Pons (tissue), 1 donor: ENCODE results near the gene RAB30.

Experiments
- DNase-seq: peaks from one replicate; pipeline ENCODE4 v3.0.0-alpha.2; 2016; ENCODE audit warnings: low spot score

The RAB30 gene

GRCh38 chr11:83070731-83071566 is 748 bp downstream of the RAB30 start:
- DNase-seq = peak; percentile 71

GRCh38 chr11:83070044-83070701 is 1.5 kb downstream of the RAB30 start:
- DNase-seq = peak; percentile 37

- DNase-seq = no peak
These were observed 2.2 kb downstream of the RAB30 start for GRCh38 chr11:83069441-83070043.

GRCh38 chr11:83068568-83068967 is 3.1 kb downstream of the RAB30 start:
- no peak for DNase-seq

- no peak for DNase-seq
These were observed 7.7 kb downstream of the RAB30 start for GRCh38 chr11:83064011-83064410.

GRCh38 chr11:83063073-83063754 is 8.5 kb downstream of the RAB30 start:
- DNase-seq = no peak

GRCh38 chr11:83061883-83062282 is 9.8 kb downstream of the RAB30 start:
- DNase-seq = no peak

GRCh38 chr11:83060965-83061364 is 10.7 kb downstream of the RAB30 start:
- no peak for DNase-seq

- no peak for DNase-seq
These were observed 14.0 kb downstream of the RAB30 start for GRCh38 chr11:83057721-83058120.

GRCh38 chr11:83056611-83057010 is 15.1 kb downstream of the RAB30 start:
- no peak for DNase-seq

- no peak for DNase-seq
These were observed 15.5 kb downstream of the RAB30 start for GRCh38 chr11:83056204-83056603.

GRCh38 chr11:83054904-83055380 is 16.8 kb downstream of the RAB30 start:
- no peak for DNase-seq

GRCh38 chr11:83054001-83054400 is 17.7 kb downstream of the RAB30 start:
- no peak for DNase-seq

- peak; percentile 65 for DNase-seq
These were observed 19.7 kb downstream of the RAB30 start for GRCh38 chr11:83051760-83052671.

- DNase-seq = no peak
These were observed 24.0 kb downstream of the RAB30 start for GRCh38 chr11:83047515-83048225.

- DNase-seq = no peak
These were observed 25.0 kb downstream of the RAB30 start for GRCh38 chr11:83046621-83047172.

GRCh38 chr11:83044958-83045712 is 26.6 kb downstream of the RAB30 start:
- no peak for DNase-seq

- DNase-seq = no peak
These were observed 28.6 kb downstream of the RAB30 start for GRCh38 chr11:83042964-83043711.

- DNase-seq = no peak
These were observed 30.6 kb downstream of the RAB30 start for GRCh38 chr11:83041126-83041525.
